ENCODE data around the gene COG8.

- no peak for TF ChIP-seq CLOCK (CRISPR knock-in tag; IDR thresholded peaks at IDR 0.05; ENCODE audit: borderline replicate concordance)
- no peak for TF ChIP-seq ZNF354B (CRISPR knock-in tag; IDR thresholded peaks at IDR 0.05)
- TF ChIP-seq, protein P1, sequence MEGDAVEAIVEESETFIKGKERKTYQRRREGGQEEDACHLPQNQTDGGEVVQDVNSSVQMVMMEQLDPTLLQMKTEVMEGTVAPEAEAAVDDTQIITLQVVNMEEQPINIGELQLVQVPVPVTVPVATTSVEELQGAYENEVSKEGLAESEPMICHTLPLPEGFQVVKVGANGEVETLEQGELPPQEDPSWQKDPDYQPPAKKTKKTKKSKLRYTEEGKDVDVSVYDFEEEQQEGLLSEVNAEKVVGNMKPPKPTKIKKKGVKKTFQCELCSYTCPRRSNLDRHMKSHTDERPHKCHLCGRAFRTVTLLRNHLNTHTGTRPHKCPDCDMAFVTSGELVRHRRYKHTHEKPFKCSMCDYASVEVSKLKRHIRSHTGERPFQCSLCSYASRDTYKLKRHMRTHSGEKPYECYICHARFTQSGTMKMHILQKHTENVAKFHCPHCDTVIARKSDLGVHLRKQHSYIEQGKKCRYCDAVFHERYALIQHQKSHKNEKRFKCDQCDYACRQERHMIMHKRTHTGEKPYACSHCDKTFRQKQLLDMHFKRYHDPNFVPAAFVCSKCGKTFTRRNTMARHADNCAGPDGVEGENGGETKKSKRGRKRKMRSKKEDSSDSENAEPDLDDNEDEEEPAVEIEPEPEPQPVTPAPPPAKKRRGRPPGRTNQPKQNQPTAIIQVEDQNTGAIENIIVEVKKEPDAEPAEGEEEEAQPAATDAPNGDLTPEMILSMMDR (IDR thresholded peaks at IDR 0.05 in 2 of 3, conservative IDR thresholded peaks at IDR 0.05 in 1 of 3; ENCODE audit: insufficient read depth in 2 of 3, low read depth in 1 of 3, low read length in 3 of 3): no peak
- no peak for TF ChIP-seq SP1 (CRISPR knock-in tag; IDR thresholded peaks at IDR 0.05)
- no peak for TF ChIP-seq ZNF121 (CRISPR knock-in tag; conservative IDR thresholded peaks at IDR 0.05)
- no peak for TF ChIP-seq KAT7 (CRISPR knock-in tag; IDR thresholded peaks at IDR 0.05; ENCODE audit: borderline replicate concordance)
- TF ChIP-seq POLR2G (IDR thresholded peaks at IDR 0.05; ENCODE audit: low read depth, low read length): no peak
Observed at GRCh38 chr16:69298261-69298660, 41.1 kb downstream of the COG8 start.

Measured in K562 (cell line).